Progenitor cell of endocrine pancreas (in vitro differentiated cells): ENCODE measurements around the gene AOPEP. TPM values are rescaled to one million over a fixed set of nuclear protein-coding genes. Genes with fewer than 3 reads are reported as not detected.

Experiments
- DNase-seq: peaks from one replicate; pipeline ENCODE4 v3.0.0; 2021; ENCODE audit warnings: low spot score; ENCODE audit not compliant: unreplicated experiment
- H3K27ac Mint-ChIP-seq: 2 replicates; pipeline ENCODE4 v1.8.0; 2021; ENCODE audit warnings: mild to moderate bottlenecking, moderate library complexity, mixed read lengths
- H3K27me3 Mint-ChIP-seq: 2 replicates; pipeline ENCODE4 v1.8.0; 2021; ENCODE audit warnings: mixed read lengths
- H3K36me3 Mint-ChIP-seq: 2 replicates; pipeline ENCODE4 v1.8.0; 2022; ENCODE audit warnings: mixed read lengths; ENCODE audit not compliant: insufficient read depth
- H3K4me1 Mint-ChIP-seq: 2 replicates; pipeline ENCODE4 v1.8.0; 2021; ENCODE audit warnings: low read depth, mixed read lengths
- H3K4me3 Mint-ChIP-seq: 2 replicates; pipeline ENCODE4 v1.8.0; 2021; ENCODE audit warnings: low read depth, mild to moderate bottlenecking, moderate library complexity, mixed read lengths
- H3K9me3 Mint-ChIP-seq: 2 replicates; pipeline ENCODE4 v1.8.0; 2021; ENCODE audit warnings: low read depth, mixed read lengths
- total RNA-seq: library from RNA; stranded (reverse); gene quantifications from 2 replicates; pipeline ENCODE4 v1.2.1, GENCODE V29; 2021
- TF ChIP-seq, protein P1 (sequence below): fragments of 200-600 bp; sonication (generic); IDR thresholded peaks from one replicate; pipeline ENCODE4 v1.5.0; 2021; ENCODE audit warnings: antibody characterized with exemption, mild to moderate bottlenecking; ENCODE audit not compliant: unreplicated experiment

The AOPEP gene
- total RNA-seq, 1 donor from 2014 or later, result 58.2 TPM

DNA sequence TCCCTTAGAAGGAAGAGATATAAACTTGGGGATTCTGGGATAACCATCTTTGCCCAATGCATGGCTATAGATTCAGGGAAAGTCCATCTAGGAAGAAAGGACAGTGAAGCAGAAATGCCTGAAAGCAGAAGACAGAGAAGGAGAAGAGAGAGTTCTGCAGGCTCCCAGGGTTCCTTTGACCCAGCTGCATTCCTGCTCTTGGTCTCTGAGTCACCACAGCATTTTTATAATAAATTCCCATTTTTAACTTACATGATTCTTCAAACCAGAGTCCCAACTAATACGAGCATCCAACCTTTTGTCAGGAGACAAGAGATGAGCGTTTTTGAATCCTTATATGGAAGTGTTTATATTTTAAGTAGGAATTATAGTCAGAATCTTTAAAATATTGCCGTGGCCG lies 12.0 kb upstream of the AOPEP start:
- no peak overlapping the region for H3K4me3 Mint-ChIP-seq
- TF ChIP-seq, protein P1, sequence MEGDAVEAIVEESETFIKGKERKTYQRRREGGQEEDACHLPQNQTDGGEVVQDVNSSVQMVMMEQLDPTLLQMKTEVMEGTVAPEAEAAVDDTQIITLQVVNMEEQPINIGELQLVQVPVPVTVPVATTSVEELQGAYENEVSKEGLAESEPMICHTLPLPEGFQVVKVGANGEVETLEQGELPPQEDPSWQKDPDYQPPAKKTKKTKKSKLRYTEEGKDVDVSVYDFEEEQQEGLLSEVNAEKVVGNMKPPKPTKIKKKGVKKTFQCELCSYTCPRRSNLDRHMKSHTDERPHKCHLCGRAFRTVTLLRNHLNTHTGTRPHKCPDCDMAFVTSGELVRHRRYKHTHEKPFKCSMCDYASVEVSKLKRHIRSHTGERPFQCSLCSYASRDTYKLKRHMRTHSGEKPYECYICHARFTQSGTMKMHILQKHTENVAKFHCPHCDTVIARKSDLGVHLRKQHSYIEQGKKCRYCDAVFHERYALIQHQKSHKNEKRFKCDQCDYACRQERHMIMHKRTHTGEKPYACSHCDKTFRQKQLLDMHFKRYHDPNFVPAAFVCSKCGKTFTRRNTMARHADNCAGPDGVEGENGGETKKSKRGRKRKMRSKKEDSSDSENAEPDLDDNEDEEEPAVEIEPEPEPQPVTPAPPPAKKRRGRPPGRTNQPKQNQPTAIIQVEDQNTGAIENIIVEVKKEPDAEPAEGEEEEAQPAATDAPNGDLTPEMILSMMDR, result no peak
- no peaks in the 10 kb centered on the region for H3K9me3 Mint-ChIP-seq
- H3K36me3 Mint-ChIP-seq, result no peaks in the 10 kb centered on the region
- H3K27ac Mint-ChIP-seq, result no peak overlapping the region
- H3K4me1 Mint-ChIP-seq, result peaks cover 2% of the 10 kb centered on the region
- DNase-seq, result no peak
- H3K27me3 Mint-ChIP-seq, result peaks cover 3% of the 10 kb centered on the region

DNA sequence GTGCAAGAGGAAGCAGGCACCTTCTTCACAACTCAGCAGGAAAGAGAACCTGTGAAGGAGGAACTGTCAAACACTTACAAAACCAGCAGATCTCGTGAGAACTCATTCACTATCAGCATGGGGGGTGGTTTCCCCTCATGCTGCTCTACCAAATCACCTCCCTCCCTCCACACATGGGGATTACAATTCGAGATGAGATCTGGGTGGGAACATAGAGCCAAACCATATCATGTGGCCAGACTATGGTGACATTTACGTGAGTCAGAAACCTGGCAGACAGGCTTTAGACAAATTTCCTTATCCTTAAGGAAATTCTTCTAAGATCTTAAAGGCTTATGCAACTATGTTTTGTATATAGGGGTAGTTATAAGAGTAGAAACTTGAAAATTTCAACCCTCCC lies 8.7 kb upstream of the AOPEP start:
- Mint-ChIP-seq H3K9me3 (peaks cover 5% of the 10 kb centered on the region), H3K4me3 (no peak overlapping the region), H3K36me3 (no peaks in the 10 kb centered on the region), H3K27ac (no peak overlapping the region), H3K4me1 (peaks cover 2% of the 10 kb centered on the region), H3K27me3 (peaks cover 3% of the 10 kb centered on the region)
- TF ChIP-seq, protein P1, result no peak
- no peak for DNase-seq

DNA sequence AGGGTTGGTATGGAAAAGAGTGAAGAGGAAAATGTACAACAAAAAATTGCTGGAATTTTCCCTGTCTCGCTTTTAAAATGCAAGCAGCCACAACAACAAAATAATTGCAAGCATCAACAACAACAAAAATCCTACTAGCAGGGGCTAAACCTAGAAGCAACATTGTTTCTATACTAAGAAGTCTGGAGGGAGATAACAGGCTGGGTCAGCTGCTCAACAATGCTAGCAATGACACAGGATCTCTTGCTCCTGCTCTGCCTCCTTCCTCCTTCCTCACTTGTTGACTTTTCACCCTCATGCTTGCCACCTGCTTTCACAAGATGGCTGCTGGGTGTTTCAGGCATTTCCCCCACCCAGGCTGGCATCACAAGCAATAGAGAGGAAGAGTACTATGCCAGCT lies 7.6 kb upstream of the AOPEP start:
- no peak for DNase-seq
- TF ChIP-seq, protein P1, result no peak
- H3K4me1 Mint-ChIP-seq, result peaks cover 2% of the 10 kb centered on the region
- no peak overlapping the region for H3K4me3 Mint-ChIP-seq
- no peaks in the 10 kb centered on the region for H3K27me3 Mint-ChIP-seq
- H3K36me3 Mint-ChIP-seq, result no peaks in the 10 kb centered on the region
- peaks cover 5% of the 10 kb centered on the region for H3K9me3 Mint-ChIP-seq
- H3K27ac Mint-ChIP-seq, result no peak overlapping the region

DNA sequence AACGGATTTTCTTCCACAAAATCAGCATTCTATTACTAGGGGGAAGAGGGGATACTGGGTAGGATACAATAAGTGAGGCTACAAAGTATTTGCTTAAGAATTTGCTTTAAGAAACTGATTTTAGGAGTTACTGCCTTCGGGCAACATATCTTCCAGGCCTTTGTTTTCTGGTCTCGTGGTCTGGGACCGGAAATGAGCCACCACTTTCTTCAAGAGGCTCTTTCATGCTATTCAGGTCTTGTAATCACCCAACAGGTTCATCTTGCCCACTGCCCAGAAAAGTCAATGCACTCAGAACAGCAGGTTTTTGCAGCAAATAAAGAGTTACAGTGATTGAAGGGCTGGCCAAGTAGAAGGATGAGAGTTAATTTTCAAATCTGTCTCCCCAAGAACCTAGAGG lies 6.6 kb upstream of the AOPEP start:
- no peaks in the 10 kb centered on the region for H3K27me3 Mint-ChIP-seq
- H3K27ac Mint-ChIP-seq, result no peak overlapping the region
- peaks cover 2% of the 10 kb centered on the region for H3K4me1 Mint-ChIP-seq
- DNase-seq, result no peak
- H3K4me3 Mint-ChIP-seq, result no peak overlapping the region
- TF ChIP-seq, protein P1, result no peak
- peaks cover 5% of the 10 kb centered on the region for H3K9me3 Mint-ChIP-seq
- no peaks in the 10 kb centered on the region for H3K36me3 Mint-ChIP-seq

DNA sequence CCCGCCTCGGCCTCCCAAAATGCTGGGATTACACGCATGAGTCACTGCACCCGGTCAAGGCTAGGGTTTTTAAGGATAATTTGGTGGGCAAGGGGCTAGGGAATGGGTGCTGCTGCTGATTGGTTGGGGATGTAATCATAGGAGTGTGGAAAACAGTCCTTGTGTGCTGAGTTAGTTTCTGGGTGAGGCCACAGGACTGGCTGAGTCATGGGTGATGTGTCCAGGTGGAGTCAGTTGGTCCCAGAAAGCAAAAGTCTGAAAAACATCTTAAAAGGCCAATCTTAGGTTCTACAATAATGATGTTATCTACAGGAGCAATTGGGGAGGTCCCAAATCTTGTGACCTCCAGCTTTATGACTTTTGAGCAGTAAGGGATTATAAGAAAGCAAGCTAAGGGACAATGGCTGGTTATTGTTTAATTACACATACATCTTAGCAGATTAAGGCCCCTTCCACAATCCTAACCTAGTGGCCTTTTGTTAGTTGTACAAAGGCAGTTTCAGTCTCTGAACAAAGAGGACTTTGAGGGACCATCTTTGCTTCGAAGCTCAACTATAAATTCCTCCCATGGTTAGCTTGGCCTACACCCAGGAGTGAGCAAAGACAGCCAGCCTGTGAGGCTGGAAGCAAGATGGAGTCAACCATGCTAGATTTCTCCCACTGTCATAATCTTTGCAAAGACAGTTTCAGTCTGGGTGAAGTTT lies 5.5 kb upstream of the AOPEP start:
- no peak overlapping the region for H3K27ac Mint-ChIP-seq
- TF ChIP-seq, protein P1, result no peak
- H3K27me3 Mint-ChIP-seq, result no peaks in the 10 kb centered on the region
- H3K9me3 Mint-ChIP-seq, result peaks cover 5% of the 10 kb centered on the region
- H3K4me3 Mint-ChIP-seq, result no peak overlapping the region
- peaks cover 2% of the 10 kb centered on the region for H3K4me1 Mint-ChIP-seq
- no peak for DNase-seq
- no peaks in the 10 kb centered on the region for H3K36me3 Mint-ChIP-seq
